HepG2 (cell line): Measurements from ENCODE around the gene JAZF1. TPM values are rescaled to one million over a fixed set of nuclear protein-coding genes. Genes with fewer than 3 reads are reported as not detected.

Source experiments
- ATAC-seq: fragments of 200-7000 bp; cut with Tn5 transposase; 3 replicates; pipeline ENCODE4 v1.9.1; 2020; ENCODE audit warnings: mild to moderate bottlenecking, moderate library complexity
- BruUV-seq: library from RNA; stranded (reverse); fragments of 400-500 nt; replicated peaks from 2 replicates; lab custom pipeline; 2021; lab: Mats Ljungman, UMichigan
- CTCF ChIA-PET: fragments of 300-600 bp; formaldehyde crosslinking; extraction: SDS; loops from one replicate; lab custom pipeline; 2021; ENCODE audit warnings: low total read pairs, inconsistent platforms, low intra/inter-chr PET ratio; lab: Yijun Ruan, JAX
- POLR2A ChIA-PET: fragments of 350-600 bp; sonication (Branson Sonifier 250); formaldehyde crosslinking; loops from one replicate; lab custom pipeline; 2020; ENCODE audit warnings: antibody characterized with exemption, inconsistent platforms; lab: Yijun Ruan, JAX
- DNase-seq: peaks from one replicate; pipeline ENCODE4 v3.0.0-alpha.2; 2015; ENCODE audit warnings: low spot score
- FAIRE-seq: peaks from 3 replicates; lab custom pipeline; 2011; peaks lifted over from hg19 to GRCh38; lab: Jason Lieb, UNC
- H2AFZ ChIP-seq: one replicate; pipeline ENCODE4 v1.6.1; 2011; ENCODE audit warnings: low read length, inconsistent platforms
- H3K27ac ChIP-seq: fragments of 300-600 bp; 3 replicates; pipeline ENCODE4 v1.8.0; 2011; ENCODE audit warnings: mixed run types, mild to moderate bottlenecking, mixed read lengths, low read length, inconsistent platforms; ENCODE audit not compliant: insufficient read depth; ENCODE audit errors: extremely low read length
- H3K27me3 ChIP-seq, 2 experiments: fragments of 200-600 bp in 1 of 2; 2 replicates in 1 of 2; 3 replicates in 1 of 2; pipeline versions ENCODE4 v1.6.0 to v1.8.0; 2011; ENCODE audit warnings: low read length in 2 of 2, mild to moderate bottlenecking in 2 of 2, moderate library complexity in 2 of 2, inconsistent platforms in 1 of 2; ENCODE audit not compliant: insufficient read depth in 2 of 2, control insufficient read depth in 1 of 2
- H3K36me3 ChIP-seq, 2 experiments: fragments of 200-600 bp in 1 of 2; replicated peaks in 1 of 2; 2 replicates in 1 of 2; 3 replicates in 1 of 2; pipeline versions ENCODE4 v1.5.1 to v1.8.0; 2011; ENCODE audit warnings: low read length in 2 of 2, inconsistent platforms in 1 of 2; ENCODE audit not compliant: insufficient read depth in 2 of 2, control insufficient read depth in 1 of 2
- H3K4me1 ChIP-seq: 2 replicates; pipeline ENCODE4 v1.5.1; 2012; ENCODE audit warnings: low read length, inconsistent platforms; ENCODE audit not compliant: insufficient read depth
- H3K4me2 ChIP-seq: 2 replicates; pipeline ENCODE4 v1.6.0; 2011; ENCODE audit warnings: low read depth, low read length, inconsistent platforms
- H3K4me3 ChIP-seq, 3 experiments: fragments of 200-600 bp in 1 of 3; sonication (generic), shearing (Covaris generic) in 1 of 3; replicated peaks in 1 of 3; 2 replicates each; pipeline ENCODE4 v1.5.1; 2011 to 2016; ENCODE audit warnings: low read length in 3 of 3, inconsistent platforms in 2 of 3, low read depth in 2 of 3, mild to moderate bottlenecking in 2 of 3, control low read depth in 1 of 3, mixed read lengths in 1 of 3; ENCODE audit not compliant: insufficient read depth in 1 of 3
- H3K79me2 ChIP-seq: one replicate; pipeline ENCODE4 v1.6.1; 2011; ENCODE audit warnings: low read length, inconsistent platforms; ENCODE audit not compliant: insufficient read depth
- H3K9ac ChIP-seq: 2 replicates; pipeline ENCODE4 v1.6.0; 2011; ENCODE audit warnings: mild to moderate bottlenecking, low read depth, low read length, inconsistent platforms; ENCODE audit not compliant: insufficient read depth
- H3K9me3 ChIP-seq: 2 replicates; pipeline ENCODE4 v1.5.1; 2012; ENCODE audit warnings: mild to moderate bottlenecking, low read length
- H4K20me1 ChIP-seq: 2 replicates; pipeline ENCODE4 v1.6.0; 2011; ENCODE audit warnings: inconsistent platforms, mild to moderate bottlenecking, low read length, moderate library complexity; ENCODE audit not compliant: insufficient read depth
- ESRRA ChIP-seq: sonication (generic); formaldehyde crosslinking; IDR thresholded peaks from 2 replicates; pipeline ENCODE4 v1.5.1; 2020; ENCODE audit warnings: mild to moderate bottlenecking, low read depth, missing genetic modification reagents
- ETV6 ChIP-seq: sonication (generic); formaldehyde crosslinking; conservative IDR thresholded peaks from 2 replicates; pipeline ENCODE4 v1.4.0; 2020; ENCODE audit warnings: missing genetic modification reagents
- HDAC6 ChIP-seq: fragments of 200-600 bp; sonication (generic); IDR thresholded peaks from 2 replicates; pipeline ENCODE4 v1.7.0; 2017; ENCODE audit warnings: mild to moderate bottlenecking, antibody characterized with exemption, low read length, low read depth
- KAT8 ChIP-seq: IDR thresholded peaks from 2 replicates; pipeline ENCODE4 v1.6.1; 2016; ENCODE audit warnings: missing genetic modification reagents, missing compliant biosample characterization
- NR0B2 ChIP-seq: sonication (generic); formaldehyde crosslinking; IDR thresholded peaks from 2 replicates; pipeline ENCODE4 v1.4.0; 2020; ENCODE audit warnings: mild to moderate bottlenecking, missing genetic modification reagents
- POLR2G ChIP-seq: fragments of 200-400 bp; formaldehyde crosslinking; IDR thresholded peaks from 2 replicates; pipeline ENCODE4 v1.6.1; 2018; ENCODE audit warnings: mild to moderate bottlenecking, low read depth, low read length, moderate library complexity
- SCMH1 ChIP-seq: sonication (generic); formaldehyde crosslinking; IDR thresholded peaks from 2 replicates; pipeline ENCODE4 v1.9.0; 2021; ENCODE audit warnings: missing genetic modification reagents, mild to moderate bottlenecking, borderline replicate concordance
- SPEN ChIP-seq: sonication (generic); formaldehyde crosslinking; IDR thresholded peaks from 2 replicates; pipeline ENCODE4 v1.5.1; 2020; ENCODE audit warnings: low read depth, mild to moderate bottlenecking, missing genetic modification reagents
- SRSF1 ChIP-seq: fragments of 200-400 bp; formaldehyde crosslinking; optimal IDR thresholded peaks from 2 replicates; pipeline ENCODE3; 2017; ENCODE audit warnings: mild to moderate bottlenecking, low read depth, low read length, moderate library complexity
- THAP9 ChIP-seq: sonication (generic); formaldehyde crosslinking; IDR thresholded peaks from 2 replicates; pipeline ENCODE4; 2020; ENCODE audit warnings: missing genetic modification reagents, mild to moderate bottlenecking, borderline replicate concordance
- ZBTB25 ChIP-seq: IDR thresholded peaks from 2 replicates; pipeline ENCODE4 v1.6.1; 2018; ENCODE audit warnings: missing genetic modification reagents
- ZNF260 ChIP-seq: sonication (generic); formaldehyde crosslinking; IDR thresholded peaks from 2 replicates; pipeline ENCODE4 v1.4.0; 2020; ENCODE audit warnings: missing genetic modification reagents, low read depth, mild to moderate bottlenecking, borderline replicate concordance
- ZNF33A ChIP-seq: sonication (generic); formaldehyde crosslinking; IDR thresholded peaks from 2 replicates; pipeline ENCODE4 v1.5.1; 2020; ENCODE audit warnings: missing genetic modification reagents, mild to moderate bottlenecking, moderate library complexity, borderline replicate concordance
- ZNF343 ChIP-seq: sonication (generic); formaldehyde crosslinking; IDR thresholded peaks from 2 replicates; pipeline ENCODE4 v1.4.0; 2020; ENCODE audit warnings: mild to moderate bottlenecking, missing genetic modification reagents
- ZNF616 ChIP-seq: sonication (generic); formaldehyde crosslinking; IDR thresholded peaks from 2 replicates; pipeline ENCODE4 v1.5.0; 2020; ENCODE audit warnings: low read depth, mild to moderate bottlenecking, missing genetic modification reagents
- ZNF678 ChIP-seq: sonication (generic); formaldehyde crosslinking; IDR thresholded peaks from 2 replicates; pipeline ENCODE4 v1.4.0; 2020; ENCODE audit warnings: mild to moderate bottlenecking, missing genetic modification reagents
- ZNF776 ChIP-seq: sonication (generic); formaldehyde crosslinking; IDR thresholded peaks from 2 replicates; pipeline ENCODE4 v1.4.0; 2020; ENCODE audit warnings: mild to moderate bottlenecking, missing genetic modification reagents
- ZNF800 ChIP-seq: sonication (generic); formaldehyde crosslinking; IDR thresholded peaks from 2 replicates; pipeline ENCODE4 v1.4.0; 2020; ENCODE audit warnings: missing genetic modification reagents
- WGBS: methylation state at CpG from one replicate; pipeline ENCODE4 v1.1.6; 2017; ENCODE audit warnings: low lambda C conversion rate; 5-methylcytosine and 5-hydroxymethylcytosine counted together
- in situ Hi-C: cut with HindIII; loops from 2 replicates; pipeline ENCODE4 v1.10.0; 2017; ENCODE audit warnings: low pct_unique_long_range_greater_than_20kb; ENCODE audit not compliant: extremely low pct_ligation_motif_present
- intact Hi-C: fragments of 100-400 bp; cut with micrococcal nuclease; formaldehyde crosslinking; loops from one replicate; pipeline ENCODE4 v1.10.0; 2022; ENCODE audit not compliant: unreplicated experiment
- polyA plus RNA-seq, 8 experiments: library from polyadenylated mRNA; depleted of rRNA in 3 of 8; stranded (reverse) in 7 of 8; unstranded in 1 of 8; fragments of >200 nt; fragmentation: Illumina TruSeq in 4 of 8; extraction: Trizol in 4 of 8; gene quantifications; 2 replicates each; pipeline versions ENCODE4 v1.2.1 to v1.2.3, GENCODE V29; 2011 to 2016; ENCODE audit warnings: low read depth in 4 of 8, missing spikeins in 1 of 8, mixed read lengths in 1 of 8; ENCODE audit not compliant: insufficient read depth in 1 of 8
- total RNA-seq, 5 experiments: library from RNA; depleted of rRNA; stranded (reverse); fragments of >200 nt; fragmentation: Illumina TruSeq; extraction: Trizol; gene quantifications; 2 replicates each; pipeline ENCODE4 v1.2.3, GENCODE V29; 2016; ENCODE audit warnings: low read depth in 1 of 5

The JAZF1 gene
- total and polyA plus RNA-seq, 2 of the 13 experiments (the other 11 are each of a cell fraction or from before 2014, with no cell fraction given), result not detected

- TF ChIP-seq THAP9 (no peak), ZNF260 (CRISPR knock-in tag) (no peak), ZNF33A (CRISPR knock-in tag) (no peak), HDAC6 (no peak), ZBTB25 (no peak), POLR2G (no peak)
These were observed 74.2 kb downstream of the JAZF1 start (continued) for GRCh38 chr7:28106321-28106829.

- H4K20me1 ChIP-seq, result no peaks in the 10 kb centered on the region
- H3K27me3 ChIP-seq, result peaks cover 0 to 1% of the 10 kb centered on the region in 2 experiments; a peak in 1 of 5 replicates
- H3K4me1 ChIP-seq, result peaks cover 6% of the 10 kb centered on the region; the same call in 1 of the 2 replicates
- H3K36me3 ChIP-seq, result no peaks in the 10 kb centered on the region
- ATAC-seq, result no peak
- H3K9ac ChIP-seq, result no peak overlapping the region
- no peak for FAIRE-seq
- H2AFZ ChIP-seq, result no peak overlapping the region
- no peak overlapping the region for H3K4me3 ChIP-seq
- no peak overlapping the region for H3K4me2 ChIP-seq
- ChIA-PET POLR2A (no interaction called here), CTCF (no interaction called here)
- H3K79me2 ChIP-seq, result no peaks in the 10 kb centered on the region
- no TSS peak for BruUV-seq
- 26% methylated on average over 6 of the region's 6 CpGs for WGBS
- intact Hi-C loops (no loop called here), in situ Hi-C loops (no loop called here)
- no peaks in the 10 kb centered on the region for H3K9me3 ChIP-seq
- no peak overlapping the region for H3K27ac ChIP-seq
- DNase-seq, result no peak
- TF ChIP-seq ZNF800 (CRISPR knock-in tag), result no peak
- no peak for TF ChIP-seq NR0B2 (CRISPR knock-in tag)
- TF ChIP-seq SCMH1 (CRISPR knock-in tag), result no peak
- no peak for TF ChIP-seq ZNF616 (CRISPR knock-in tag)
- no peak for TF ChIP-seq SRSF1
- TF ChIP-seq ZNF776 (CRISPR knock-in tag), result no peak
- TF ChIP-seq ZNF678 (CRISPR knock-in tag), result no peak
- TF ChIP-seq KAT8 (CRISPR knock-in tag), result no peak
- TF ChIP-seq ESRRA, result no peak
- no peak for TF ChIP-seq ETV6 (CRISPR knock-in tag)
- TF ChIP-seq SPEN (CRISPR knock-in tag), result no peak
- no peak for TF ChIP-seq ZNF343 (CRISPR knock-in tag)
These were observed 75.4 kb downstream of the JAZF1 start for GRCh38 chr7:28105234-28105633.
